PC-9 (cell line): Measurements from ENCODE around the gene ZNF784. TPM values are rescaled to one million over a fixed set of nuclear protein-coding genes. Genes with fewer than 3 reads are reported as not detected.

Experiments used
- BruUV-seq: library from RNA; stranded (reverse); fragments of 400-500 nt; replicated peaks from 2 replicates; lab custom pipeline; 2021; lab: Mats Ljungman, UMichigan
- CTCF ChIA-PET: fragments of 300-600 bp; sonication (Branson Sonifier 250); formaldehyde crosslinking; loops from one replicate; lab custom pipeline; 2022; ENCODE audit warnings: antibody characterized with exemption; lab: Charles Lee
- POLR2A ChIA-PET: fragments of 300-600 bp; sonication (Branson Sonifier 250); formaldehyde crosslinking; loops from one replicate; lab custom pipeline; 2022; ENCODE audit warnings: antibody characterized with exemption; ENCODE audit not compliant: unreplicated experiment; lab: Charles Lee
- DNase-seq, 2 experiments: peaks; one replicate each; pipeline versions ENCODE4 v3.0.0 to v3.0.0-alpha.2; 2015 to 2022; ENCODE audit warnings: mixed read lengths in 1 of 2
- H2AFZ ChIP-seq: fragments of 200-600 bp; sonication (generic); 2 replicates; pipeline ENCODE4 v1.8.1; 2017; ENCODE audit warnings: antibody characterized with exemption
- H3F3A ChIP-seq: fragments of 200-600 bp; sonication (generic); 2 replicates; pipeline ENCODE4 v1.8.1; 2017; ENCODE audit warnings: antibody characterized with exemption, mild to moderate bottlenecking, low read depth; ENCODE audit not compliant: insufficient read depth
- H3K27ac ChIP-seq: fragments of 200-600 bp; sonication (generic); 2 replicates; pipeline ENCODE4 v1.6.1; 2016; ENCODE audit warnings: mixed run types
- H3K27me3 ChIP-seq: fragments of 200-600 bp; sonication (generic); 2 replicates; pipeline ENCODE4 v1.6.1; 2016; ENCODE audit warnings: low read depth, mixed run types; ENCODE audit not compliant: insufficient read depth
- H3K36me3 ChIP-seq: fragments of 200-600 bp; sonication (generic); 2 replicates; pipeline ENCODE4 v1.6.1; 2016; ENCODE audit warnings: low read depth, mixed run types
- H3K4me1 ChIP-seq: fragments of 200-600 bp; sonication (generic); replicated peaks from 2 replicates; pipeline ENCODE4 v1.6.1; 2016; ENCODE audit warnings: mixed run types; ENCODE audit not compliant: insufficient read depth
- H3K4me2 ChIP-seq: fragments of 200-600 bp; sonication (generic); 2 replicates; pipeline ENCODE4 v1.6.1; 2017; ENCODE audit warnings: mixed run types
- H3K4me3 ChIP-seq: fragments of 200-600 bp; sonication (generic); 2 replicates; pipeline ENCODE4 v1.6.1; 2016; ENCODE audit warnings: mixed run types
- H3K79me2 ChIP-seq: fragments of 200-600 bp; sonication (generic); 2 replicates; pipeline ENCODE4 v1.6.1; 2017; ENCODE audit warnings: low read depth, mixed run types
- H3K9me2 ChIP-seq: fragments of 200-600 bp; sonication (generic); 2 replicates; pipeline ENCODE4 v1.8.1; 2017; ENCODE audit warnings: mild to moderate bottlenecking; ENCODE audit not compliant: insufficient read depth
- H3K9me3 ChIP-seq: fragments of 200-600 bp; sonication (generic); 2 replicates; pipeline ENCODE4 v1.8.1; 2016; ENCODE audit warnings: low read depth; ENCODE audit not compliant: insufficient read depth
- H4K20me1 ChIP-seq: fragments of 200-600 bp; sonication (generic); 2 replicates; pipeline ENCODE4 v1.8.1; 2017; ENCODE audit not compliant: insufficient read depth
- CTCF ChIP-seq: fragments of 200-600 bp; sonication (generic); conservative IDR thresholded peaks from 2 replicates; pipeline ENCODE4 v1.6.1; 2017; ENCODE audit warnings: mixed run types, antibody characterized with exemption, mild to moderate bottlenecking, moderate library complexity
- EZH2 ChIP-seq: fragments of 200-600 bp; sonication (generic); IDR thresholded peaks from 2 replicates; pipeline ENCODE4 v1.8.0; 2017; ENCODE audit warnings: antibody characterized with exemption, low read depth
- intact Hi-C: fragments of 100-400 bp; cut with micrococcal nuclease; formaldehyde crosslinking; loops from one replicate; pipeline ENCODE4 v1.10.0; 2022; ENCODE audit not compliant: unreplicated experiment
- total RNA-seq: library from RNA; stranded (reverse); gene quantifications from 2 replicates; pipeline ENCODE4 v1.2.3, GENCODE V29; 2021

The ZNF784 gene
- total RNA-seq, 1 experiment from 2014 or later = 5.4 TPM

DNA sequence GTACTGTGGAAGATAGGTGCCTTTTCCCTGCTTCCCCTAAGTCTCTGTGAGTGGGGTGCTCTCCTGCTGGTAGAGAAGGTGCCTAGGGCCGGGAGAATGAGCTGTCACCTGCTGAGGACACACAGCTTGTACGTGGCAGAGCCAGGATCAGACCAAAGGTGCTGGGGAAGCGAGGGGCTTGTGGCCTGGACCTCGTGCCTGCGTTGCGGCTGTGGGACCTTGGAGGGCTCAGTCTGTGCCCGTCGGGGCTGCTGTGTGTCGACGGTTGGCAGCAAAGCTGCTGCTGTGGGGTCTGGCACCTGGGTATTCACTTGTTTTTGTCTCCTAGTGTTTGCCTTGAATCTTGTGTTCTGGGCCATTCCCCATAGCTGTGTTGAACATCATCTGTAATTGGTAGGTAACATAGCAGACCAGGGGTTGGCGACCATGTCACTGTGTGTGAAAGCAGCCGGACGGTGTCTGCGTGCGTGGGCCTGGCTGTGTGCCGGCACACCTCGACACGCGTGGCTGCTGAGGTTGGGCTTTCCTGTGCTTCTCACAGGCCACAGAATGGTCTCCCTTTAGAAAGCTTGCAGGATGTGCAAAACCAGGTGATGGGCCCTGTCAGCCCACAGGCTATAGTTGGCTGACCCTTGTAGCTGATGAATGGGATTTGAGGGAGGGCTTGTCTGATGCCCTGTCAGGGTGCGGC, 39.6 kb upstream of the ZNF784 start:
- no peak overlapping the region for H3K27ac ChIP-seq
- H3K79me2 ChIP-seq = peaks cover 98% of the 10 kb centered on the region
- no peak overlapping the region for H3K4me2 ChIP-seq
- POLR2A ChIA-PET = no interaction called here
- H3K36me3 ChIP-seq = peaks cover 56% of the 10 kb centered on the region
- H3K4me1 ChIP-seq = peaks cover 30% of the 10 kb centered on the region
- no peak overlapping the region for H2AFZ ChIP-seq
- H3K4me3 ChIP-seq = no peak overlapping the region
- TF ChIP-seq EZH2 (no peak), CTCF (no peak)
- no peaks in the 10 kb centered on the region for H3K9me3 ChIP-seq
- DNase-seq = no peak
- BruUV-seq = no TSS peak
- no peaks in the 10 kb centered on the region for H3K9me2 ChIP-seq
- H3F3A ChIP-seq = peaks cover 69% of the 10 kb centered on the region
- intact Hi-C loops = no loop called here
- CTCF ChIA-PET = interaction anchor here (0.6 kb wide), 1 partner anchor 81 kb away, joined by 4 read pairs; no protein-coding TSS in a partner anchor
- H4K20me1 ChIP-seq = peaks cover 95% of the 10 kb centered on the region
- H3K27me3 ChIP-seq = no peaks in the 10 kb centered on the region

DNA sequence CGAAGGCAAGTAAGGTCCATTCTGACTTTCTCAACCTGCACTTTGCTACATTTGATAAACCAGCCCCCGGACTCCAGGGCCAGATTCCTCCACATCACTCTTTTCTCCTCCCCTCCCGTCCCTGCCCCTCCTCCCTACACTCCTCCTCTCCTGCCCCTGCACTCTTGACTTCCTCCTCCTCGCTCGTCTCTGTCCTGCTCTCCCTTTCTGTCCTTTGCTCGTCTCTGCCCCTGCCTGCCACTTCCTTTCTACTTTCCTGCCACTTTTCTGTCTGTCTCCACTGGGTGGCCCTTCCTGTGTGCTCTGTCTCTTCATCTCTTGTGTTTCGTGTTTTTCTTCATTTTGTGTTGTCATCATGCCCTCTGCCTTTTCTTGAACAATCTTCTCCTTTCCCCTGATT, 37.5 kb upstream of the ZNF784 start:
- Histone ChIP-seq H3K4me1 (peaks cover 23% of the 10 kb centered on the region), H3F3A (peaks cover 50% of the 10 kb centered on the region), H3K4me3 (no peak overlapping the region), H2AFZ (no peak overlapping the region), H3K27me3 (no peaks in the 10 kb centered on the region), H3K9me2 (no peaks in the 10 kb centered on the region), H3K79me2 (peaks cover 98% of the 10 kb centered on the region), H3K36me3 (peaks cover 50% of the 10 kb centered on the region), H4K20me1 (peaks cover 95% of the 10 kb centered on the region), H3K4me2 (no peak overlapping the region), H3K27ac (no peak overlapping the region), H3K9me3 (no peaks in the 10 kb centered on the region)
- TF ChIP-seq CTCF = no peak
- intact Hi-C loops = no loop called here
- BruUV-seq = no TSS peak
- POLR2A ChIA-PET = no interaction called here
- CTCF ChIA-PET = no interaction called here
- DNase-seq = no peak

- H4K20me1 ChIP-seq = peaks cover 95% of the 10 kb centered on the region
- peaks cover 50% of the 10 kb centered on the region for H3K36me3 ChIP-seq
Measured at GRCh38 chr19:55660991-55661390, 36.6 kb upstream of the ZNF784 start.

More at GRCh38 chr19:55660991-55661390, 36.6 kb upstream of the ZNF784 start:
- Histone ChIP-seq H3K79me2 (peaks cover 98% of the 10 kb centered on the region), H3K9me2 (no peaks in the 10 kb centered on the region), H3K4me2 (no peak overlapping the region), H3K9me3 (no peaks in the 10 kb centered on the region), H3K4me1 (peaks cover 20% of the 10 kb centered on the region), H3K27ac (no peak overlapping the region), H3K27me3 (no peaks in the 10 kb centered on the region), H3K4me3 (no peak overlapping the region), H3F3A (peaks cover 41% of the 10 kb centered on the region), H2AFZ (no peak overlapping the region)
- ChIA-PET POLR2A (no interaction called here), CTCF (no interaction called here)
- intact Hi-C loops = no loop called here
- no peak for DNase-seq
- no peak for TF ChIP-seq CTCF
- no peak for TF ChIP-seq EZH2
- BruUV-seq = no TSS peak
